ELF-1 (cell line): Measurements from ENCODE around the gene KCNH2.
"Not testable (repeated sequence)": the region's sequence is repeated elsewhere in the genome, so short reads cannot be mapped to it uniquely, and the experiment has no call there.

Experiments used
- DNase-seq: peaks from one replicate; pipeline ENCODE4 v3.0.0-alpha.2; 2016; ENCODE audit warnings: low read depth, low spot score

KCNH2 gene

GRCh38 chr7:150936018-150936417 lies 42.1 kb downstream of the KCNH2 start:
- DNase-seq = no peak

- no peak for DNase-seq
Measured at GRCh38 chr7:150935149-150935548, 43.0 kb downstream of the KCNH2 start.

GRCh38 chr7:150934045-150934766 lies 43.9 kb downstream of the KCNH2 start:
- DNase-seq = no peak

GRCh38 chr7:150931199-150931869 lies 46.8 kb downstream of the KCNH2 start:
- no peak for DNase-seq

- no peak for DNase-seq
Measured at GRCh38 chr7:150928541-150928940, 49.6 kb downstream of the KCNH2 start.

GRCh38 chr7:150927956-150928344 lies 50.2 kb downstream of the KCNH2 start:
- DNase-seq = no peak

GRCh38 chr7:150927157-150927955 lies 50.8 kb downstream of the KCNH2 start:
- peak; percentile 51 for DNase-seq

- DNase-seq = no peak
Measured at GRCh38 chr7:150926066-150926465, 52.1 kb downstream of the KCNH2 start.

- DNase-seq = no peak
Measured at GRCh38 chr7:150924369-150924781, 53.7 kb downstream of the KCNH2 start.

GRCh38 chr7:150923802-150924201 lies 54.3 kb downstream of the KCNH2 start:
- DNase-seq = no peak

- no peak for DNase-seq
Measured at GRCh38 chr7:150923196-150923595, 54.9 kb downstream of the KCNH2 start.

- no peak for DNase-seq
Measured at GRCh38 chr7:150919160-150919559, 59.0 kb downstream of the KCNH2 start.

- DNase-seq = no peak
Measured at GRCh38 chr7:150918378-150918777, 59.7 kb downstream of the KCNH2 start.

- DNase-seq = no peak
Measured at GRCh38 chr7:150917969-150918368, 60.2 kb downstream of the KCNH2 start.

GRCh38 chr7:150916670-150917069 lies 61.5 kb downstream of the KCNH2 start:
- DNase-seq = no peak

GRCh38 chr7:150914966-150915365 lies 63.2 kb downstream of the KCNH2 start:
- DNase-seq = no peak

- DNase-seq = no peak
Measured at GRCh38 chr7:150914196-150914595, 63.9 kb downstream of the KCNH2 start.

GRCh38 chr7:150912427-150912826 lies 65.7 kb downstream of the KCNH2 start:
- no peak for DNase-seq

- DNase-seq = no peak
Measured at GRCh38 chr7:150911590-150912267, 66.4 kb downstream of the KCNH2 start.

GRCh38 chr7:150910996-150911422 lies 67.1 kb downstream of the KCNH2 start:
- no peak for DNase-seq

GRCh38 chr7:150910305-150910995 lies 67.7 kb downstream of the KCNH2 start:
- not testable (repeated sequence) for DNase-seq
